AG20443 (cell line): Measurements from ENCODE around the gene IL20RA.
"Not testable (repeated sequence)": the region's sequence is repeated elsewhere in the genome, so short reads cannot be mapped to it uniquely, and the experiment has no call there.

Experiments
- DNase-seq: peaks from one replicate; pipeline ENCODE4 v3.0.0; 2012; ENCODE audit warnings: low spot score, mixed read lengths

Gene IL20RA

GRCh38 chr6:137044366-137045221, at the start of gene IL20RA:
Gene IL20RA, minus strand, starts transcription at chr6:137044965. Its CDS starts 237 bp downstream, at chr6:137044728.
- peak; percentile 67 for DNase-seq

GRCh38 chr6:137093183-137094069, 48.7 kb upstream of the IL20RA start:
- no peak for DNase-seq

GRCh38 chr6:137092018-137092417, 47.3 kb upstream of the IL20RA start:
- DNase-seq = no peak

DNA sequence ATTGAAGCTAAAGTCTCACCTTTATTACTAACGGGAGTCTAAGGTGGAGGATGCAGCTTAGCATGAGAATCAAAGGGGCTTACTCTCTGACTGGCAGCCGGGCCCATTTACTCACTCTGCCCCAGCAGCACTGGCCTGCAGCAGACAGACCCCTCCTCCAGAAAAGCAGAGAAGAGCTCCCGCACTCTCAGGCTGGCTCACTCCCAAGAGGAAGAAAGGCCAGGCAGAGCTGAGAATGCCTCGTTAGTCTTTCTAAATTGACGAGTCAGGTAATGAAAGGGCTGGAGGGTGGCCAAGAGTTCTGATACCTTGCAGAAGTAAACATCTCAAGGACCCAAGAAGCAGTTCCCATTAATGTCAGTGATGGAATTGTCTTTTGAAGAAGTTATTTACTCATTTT, 44.5 kb upstream of the IL20RA start:
- DNase-seq = no peak

GRCh38 chr6:137087902-137088301, 43.1 kb upstream of the IL20RA start:
- DNase-seq = no peak

DNA sequence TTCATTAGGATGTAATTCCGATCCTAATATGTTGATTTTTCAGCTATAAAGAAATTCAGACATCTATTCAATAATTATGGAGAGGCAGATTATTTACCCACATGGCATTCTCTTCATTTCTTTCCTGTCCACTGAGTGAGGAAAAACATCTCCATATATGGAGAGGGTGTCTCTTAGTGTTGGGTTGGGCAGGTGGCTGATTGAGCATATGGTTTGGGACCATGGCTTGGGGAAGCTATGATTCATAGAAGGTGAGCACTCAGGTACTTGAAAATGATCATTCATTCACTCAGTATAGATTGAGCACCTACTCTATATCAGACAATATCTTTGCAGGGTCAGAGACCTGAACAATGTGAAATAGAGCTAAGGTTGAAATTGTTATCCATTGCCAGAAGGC, 41.3 kb upstream of the IL20RA start:
- no peak for DNase-seq

GRCh38 chr6:137084865-137085617, 40.3 kb upstream of the IL20RA start:
- no peak for DNase-seq

- DNase-seq = no peak
These were observed 39.3 kb upstream of the IL20RA start for GRCh38 chr6:137084090-137084489.

DNA sequence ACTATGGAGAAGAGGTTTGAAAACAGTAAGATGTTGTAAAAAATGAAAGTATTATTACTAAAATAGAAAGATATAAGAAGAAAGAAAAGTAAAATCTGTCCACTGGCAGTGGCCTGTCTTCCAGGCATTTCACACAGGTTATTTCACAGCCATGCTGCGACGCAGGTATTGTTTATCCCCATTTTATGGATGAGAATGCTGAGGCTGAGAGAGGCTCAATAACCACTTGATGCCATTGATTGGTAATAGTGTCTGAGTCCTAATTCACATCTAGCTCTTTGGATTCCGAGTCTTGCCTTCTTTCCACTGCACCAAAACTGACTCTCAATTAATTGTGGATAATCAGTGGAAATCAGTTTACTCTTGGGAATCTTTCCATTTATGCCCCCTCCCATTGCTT, 37.2 kb upstream of the IL20RA start:
- DNase-seq = no peak

GRCh38 chr6:137080711-137081110, 35.9 kb upstream of the IL20RA start:
- DNase-seq = no peak

DNA sequence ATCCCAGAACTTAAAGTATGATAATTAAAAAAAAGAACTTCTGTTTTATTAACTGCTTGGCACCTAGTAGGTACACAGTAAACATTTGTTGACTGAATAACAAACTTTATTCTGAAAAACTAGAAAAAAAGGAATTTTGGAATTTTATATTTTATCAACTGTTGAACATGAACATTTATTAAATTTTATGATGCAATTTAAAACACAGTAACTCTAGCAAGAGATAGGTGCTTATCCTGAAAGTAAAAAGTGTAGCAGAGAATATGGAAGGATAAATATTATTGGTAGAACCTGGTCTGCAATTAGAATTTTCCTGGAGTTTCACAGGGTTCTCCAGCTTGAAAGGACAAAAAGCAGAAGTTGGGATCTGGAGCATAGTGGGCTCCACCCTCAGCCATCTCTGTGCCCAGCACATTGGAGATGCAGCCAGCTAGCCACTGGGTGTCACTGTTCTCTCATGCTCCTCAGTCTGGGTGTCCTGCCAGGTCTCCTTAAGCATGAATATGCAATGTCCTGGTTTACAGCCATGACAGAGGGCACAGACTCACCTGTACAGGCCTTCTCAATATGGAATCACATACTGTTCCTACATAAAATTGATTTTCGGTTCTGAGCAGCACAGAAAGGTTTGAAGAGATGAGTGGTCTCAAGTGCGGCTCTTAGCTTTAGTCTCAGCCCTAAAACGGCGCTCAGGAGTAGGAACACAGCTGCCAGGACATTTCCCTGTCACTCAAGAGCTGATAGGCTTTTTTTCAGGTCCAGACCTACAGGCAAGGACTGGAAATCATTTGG, 31.7 kb upstream of the IL20RA start:
- peak; percentile 77 for DNase-seq

DNA sequence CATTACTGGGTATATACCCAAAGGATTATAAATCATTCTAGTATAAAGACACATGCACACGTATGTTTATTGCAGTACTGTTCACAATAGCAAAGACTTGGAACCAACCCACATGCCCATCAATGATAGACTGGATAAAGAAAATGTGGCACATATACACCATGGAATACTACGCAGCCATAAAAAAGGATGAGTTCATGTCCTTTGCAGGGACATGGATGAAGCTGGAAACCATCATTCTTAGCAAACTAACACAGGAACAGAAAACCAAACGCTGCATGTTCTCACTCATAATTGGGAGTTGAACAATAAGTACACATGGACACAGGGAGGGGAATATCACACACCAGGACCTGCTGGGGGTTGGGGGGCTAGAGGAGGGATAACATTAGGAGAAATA, 31.0 kb upstream of the IL20RA start:
- DNase-seq = not testable (repeated sequence)

GRCh38 chr6:137070303-137070702, 25.5 kb upstream of the IL20RA start:
- no peak for DNase-seq

- no peak for DNase-seq
These were observed 22.6 kb upstream of the IL20RA start for GRCh38 chr6:137067399-137067798.

- DNase-seq = no peak
These were observed 13.3 kb upstream of the IL20RA start for GRCh38 chr6:137058037-137058436.

GRCh38 chr6:137056121-137056880, 11.5 kb upstream of the IL20RA start:
- DNase-seq = no peak

DNA sequence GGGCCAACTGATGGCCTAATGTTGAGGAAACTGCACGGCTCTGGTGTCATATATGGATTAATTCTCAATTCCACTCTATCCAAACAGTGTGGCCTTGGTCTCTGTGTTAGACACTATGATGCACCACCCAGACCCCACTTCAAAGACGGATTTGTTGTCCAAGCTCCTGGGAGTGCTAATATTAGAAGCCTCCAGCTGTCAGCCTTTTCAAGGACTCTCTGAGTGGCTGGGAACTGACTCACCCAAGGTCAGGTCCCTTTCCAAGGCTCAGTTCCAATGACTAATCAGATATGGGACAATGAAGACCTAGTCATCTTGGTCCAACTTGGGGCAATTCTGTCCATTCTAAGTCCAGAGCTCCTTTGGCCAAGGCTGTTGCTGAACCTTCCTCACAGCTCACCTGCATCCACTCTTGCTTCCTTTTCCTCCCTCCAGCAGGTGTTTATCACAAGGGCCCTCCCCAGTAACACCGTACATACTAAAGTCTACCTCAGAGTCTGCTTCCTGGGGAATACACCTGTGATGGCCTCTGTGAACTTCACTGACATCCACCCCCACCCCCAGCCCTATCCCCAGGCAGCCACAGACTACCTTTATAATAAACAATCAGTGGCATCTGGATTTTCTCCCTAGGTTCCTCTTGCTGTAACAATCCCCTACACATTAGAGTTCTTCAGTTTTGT, 7.2 kb upstream of the IL20RA start:
- no peak for DNase-seq

- DNase-seq = no peak
These were observed 4.3 kb upstream of the IL20RA start for GRCh38 chr6:137049095-137049494.

- DNase-seq = no peak
These were observed 2.2 kb upstream of the IL20RA start for GRCh38 chr6:137046871-137047412.
